Glomerular endothelial cell (primary cell): ENCODE measurements around the gene UBA6. TPM values are rescaled to one million over a fixed set of nuclear protein-coding genes. Genes with fewer than 3 reads are reported as not detected.
"Not testable (repeated sequence)": the region's sequence is repeated elsewhere in the genome, so short reads cannot be mapped to it uniquely, and the experiment has no call there.

Experiments
- DNase-seq: peaks from one replicate; pipeline ENCODE4 v3.0.0-alpha.2; 2011; ENCODE audit warnings: low read depth, low spot score; ENCODE audit errors: extremely low read depth
- total RNA-seq: library from RNA; depleted of rRNA; stranded (reverse); fragments of >200 nt; gene quantifications from 2 replicates; pipeline ENCODE4 v1.2.3, GENCODE V29; 2015

Gene UBA6
- total RNA-seq, 1 donor from 2014 or later = 73.7 TPM

DNA sequence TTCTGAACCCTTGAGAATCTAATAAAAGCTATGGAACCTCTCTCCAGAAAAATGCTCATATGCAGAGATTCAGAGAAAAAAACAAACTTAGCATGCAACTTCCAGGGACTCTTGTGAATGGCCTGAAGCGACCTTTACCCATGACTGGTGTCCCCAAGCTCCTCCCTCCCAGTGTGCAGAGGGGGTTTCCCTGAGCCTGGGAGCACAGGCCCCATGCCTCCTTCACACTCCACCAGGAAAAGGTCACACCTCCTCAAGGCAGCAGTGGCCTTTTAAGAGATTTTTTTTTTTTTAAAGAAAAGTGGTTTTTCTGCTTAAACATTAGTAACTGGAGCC, 13.3 kb upstream of the UBA6 start:
- DNase-seq = no peak

GRCh38 chr4:67713529-67714247, 12.7 kb upstream of the UBA6 start:
- no peak for DNase-seq

DNA sequence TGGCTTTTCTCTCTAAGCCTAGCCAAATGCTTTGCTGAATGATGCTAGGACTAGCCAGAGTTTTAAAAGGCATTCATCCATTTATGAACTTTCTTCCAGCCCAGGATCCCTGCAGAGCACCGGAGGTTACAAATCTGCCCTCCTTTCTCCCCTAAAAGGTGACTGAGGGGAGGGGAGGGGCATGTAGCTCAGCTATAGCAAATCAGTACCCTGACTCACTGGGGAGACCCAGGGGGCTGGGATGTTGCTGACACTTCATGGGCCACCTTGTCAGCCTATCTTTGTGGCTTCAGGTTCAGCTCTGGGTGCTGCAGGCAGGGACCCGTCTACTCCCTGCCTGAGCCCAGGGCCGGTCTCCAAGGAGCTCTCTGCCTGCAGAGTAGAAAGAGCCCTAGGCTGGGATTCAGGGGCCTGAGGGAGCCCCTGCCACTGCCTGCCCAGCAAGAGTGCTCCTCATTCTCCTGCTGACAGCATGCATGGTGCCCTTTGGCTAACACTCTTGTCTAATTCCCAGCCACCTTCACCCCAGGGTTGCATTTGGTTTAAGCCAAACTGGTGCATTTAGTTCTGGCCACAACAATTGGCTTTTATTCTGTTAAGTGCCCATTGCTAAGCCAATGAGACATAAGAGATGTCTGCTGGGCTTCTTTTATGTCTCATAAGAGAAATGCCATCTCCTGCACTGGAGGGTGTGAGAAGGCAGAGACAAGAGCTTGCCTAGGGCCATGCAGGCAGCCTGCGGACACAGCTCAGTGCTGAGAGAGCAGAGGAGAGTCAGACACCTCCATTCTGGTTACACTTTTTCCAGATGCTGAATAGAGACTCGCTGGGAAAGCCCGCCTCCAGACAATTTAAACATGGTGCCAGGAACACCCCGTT, 11.9 kb upstream of the UBA6 start:
- DNase-seq = no peak

- no peak for DNase-seq
Observed at GRCh38 chr4:67712000-67712625, 11.2 kb upstream of the UBA6 start.

DNA sequence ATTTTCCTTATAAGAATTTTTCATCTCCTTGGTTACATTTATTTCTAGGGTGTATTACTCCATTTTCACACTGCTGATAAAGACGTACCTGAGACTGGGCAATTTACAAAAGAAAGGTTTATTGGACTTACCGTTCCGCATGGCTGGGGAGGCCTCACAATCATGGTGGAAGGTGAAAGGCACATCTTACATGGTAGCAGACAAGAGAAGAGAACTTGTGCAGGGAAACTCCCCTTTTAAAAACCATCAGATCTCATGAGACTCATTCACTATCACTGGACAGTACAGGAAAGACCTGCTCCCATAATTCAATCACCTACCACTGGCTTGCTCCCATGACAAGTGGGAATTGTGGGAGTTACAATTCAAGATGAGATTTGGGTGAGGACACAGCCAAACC, 5.7 kb upstream of the UBA6 start:
- not testable (repeated sequence) for DNase-seq

GRCh38 chr4:67704843-67705242, 3.9 kb upstream of the UBA6 start:
- DNase-seq = no peak

- DNase-seq = no peak
Observed at GRCh38 chr4:67702166-67702565, 1.2 kb upstream of the UBA6 start.

DNA sequence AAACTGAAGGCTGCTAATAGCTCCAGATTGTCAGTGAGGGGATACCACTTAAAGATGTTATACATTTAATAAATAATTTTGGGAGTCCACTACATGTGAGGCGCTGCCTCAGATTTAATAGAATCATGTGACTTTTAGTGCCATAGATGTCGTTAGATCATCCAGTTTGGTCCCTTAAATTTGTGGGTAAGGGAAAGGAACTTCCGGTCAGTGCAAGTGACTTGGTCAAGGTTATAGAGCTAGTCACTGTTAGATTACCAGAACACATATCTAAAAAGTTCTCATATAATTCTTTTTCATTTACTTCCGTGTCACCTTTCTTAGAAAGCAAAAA, 529 bp upstream of the UBA6 start:
- no peak for DNase-seq

GRCh38 chr4:67700116-67700737, 728 bp downstream of the UBA6 start:
- DNase-seq = no peak

DNA sequence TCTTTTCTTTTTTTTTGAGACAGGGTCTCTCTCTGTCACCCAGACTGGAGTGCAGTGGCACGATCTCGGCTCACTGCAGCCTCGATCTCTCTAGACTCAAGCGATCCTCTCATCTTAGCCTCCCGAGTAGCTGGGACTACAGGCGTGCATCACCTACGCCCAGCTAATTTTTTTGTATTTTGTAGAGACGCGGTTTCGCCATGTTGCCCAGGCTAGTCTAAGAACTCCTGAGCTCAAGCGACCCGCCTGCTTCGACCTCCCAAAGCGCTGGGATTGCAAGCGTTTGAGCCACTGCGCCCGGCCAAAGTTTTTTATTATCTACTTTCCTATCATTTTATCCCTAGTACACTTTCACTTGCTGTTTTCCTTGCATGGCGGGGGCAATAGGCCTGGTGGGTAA, 1.4 kb downstream of the UBA6 start:
- DNase-seq = no peak

DNA sequence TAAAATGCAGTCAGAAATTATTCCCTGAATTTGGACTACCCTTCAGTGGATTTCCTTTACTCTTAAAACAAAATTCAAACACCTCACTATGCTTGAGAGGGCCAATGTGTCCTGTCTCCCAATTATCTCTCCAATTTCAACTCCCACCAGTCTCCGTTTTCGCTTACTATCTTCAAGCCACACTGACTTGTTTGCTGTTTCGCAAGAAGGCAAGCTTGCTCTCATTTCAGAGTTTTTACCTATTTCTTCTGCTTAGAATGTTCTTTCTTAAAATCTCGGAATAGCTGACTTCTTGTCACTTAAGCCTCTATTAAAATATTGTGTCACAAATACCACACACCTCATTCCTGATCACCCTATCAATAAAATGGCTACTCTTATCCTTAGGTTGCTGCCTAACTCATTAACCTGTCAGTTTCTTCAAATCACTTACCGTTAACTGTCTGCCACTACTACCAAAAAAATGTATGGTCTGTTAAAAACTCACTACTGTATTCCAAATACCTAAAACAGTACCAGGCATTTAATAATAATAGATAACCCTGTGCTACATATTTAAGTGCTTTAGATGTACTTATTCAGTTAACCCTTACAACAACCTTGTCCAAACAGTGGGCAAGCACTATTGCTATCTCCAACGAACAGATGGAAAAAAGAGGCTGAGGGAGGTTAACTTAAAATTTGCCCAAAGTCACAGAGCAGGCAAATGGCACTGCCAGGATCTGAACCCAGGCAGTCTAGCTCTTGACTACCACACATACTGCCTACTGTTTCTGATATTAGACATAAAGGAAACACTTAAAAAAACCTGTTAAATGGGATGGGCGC, 2.9 kb downstream of the UBA6 start:
- DNase-seq = no peak

- no peak for DNase-seq
Observed at GRCh38 chr4:67696061-67696460, 4.9 kb downstream of the UBA6 start.

DNA sequence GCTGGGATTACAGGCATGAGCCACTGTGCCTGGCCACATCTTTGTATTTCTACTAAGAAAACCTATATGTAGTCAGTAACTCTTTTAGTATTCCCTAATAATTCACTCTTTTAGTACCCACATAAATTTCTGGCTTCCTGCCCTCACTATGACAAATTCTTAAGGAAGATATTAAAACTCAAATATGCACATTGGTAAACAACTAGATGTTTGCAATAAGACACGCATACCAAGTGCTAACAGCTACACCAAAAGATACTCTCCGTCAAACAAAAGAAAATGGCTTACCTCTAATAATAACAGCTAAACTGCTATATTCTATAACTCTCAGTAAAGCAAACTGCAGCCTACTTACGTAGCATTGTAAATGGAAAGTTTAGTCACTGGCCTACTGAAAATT, 6.3 kb downstream of the UBA6 start:
- DNase-seq = no peak

DNA sequence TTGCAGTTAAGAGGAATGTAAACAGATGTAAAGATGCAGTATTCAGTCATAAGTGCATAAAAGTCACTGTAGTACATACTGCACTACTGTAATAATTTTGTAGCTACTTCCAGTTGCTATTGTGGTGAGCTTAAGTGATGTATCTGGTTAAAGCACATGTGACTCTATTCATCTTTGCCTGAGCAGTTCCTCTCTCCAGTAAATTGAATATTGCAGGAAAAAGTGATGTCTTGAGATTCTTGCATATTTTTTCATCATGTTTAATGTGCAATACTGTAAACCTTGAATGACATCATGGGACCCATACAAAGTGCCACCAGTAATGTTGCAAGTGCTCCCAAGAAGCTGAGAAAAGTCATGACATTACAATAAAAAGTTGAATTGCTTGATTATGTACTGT, 9.6 kb downstream of the UBA6 start:
- no peak for DNase-seq

DNA sequence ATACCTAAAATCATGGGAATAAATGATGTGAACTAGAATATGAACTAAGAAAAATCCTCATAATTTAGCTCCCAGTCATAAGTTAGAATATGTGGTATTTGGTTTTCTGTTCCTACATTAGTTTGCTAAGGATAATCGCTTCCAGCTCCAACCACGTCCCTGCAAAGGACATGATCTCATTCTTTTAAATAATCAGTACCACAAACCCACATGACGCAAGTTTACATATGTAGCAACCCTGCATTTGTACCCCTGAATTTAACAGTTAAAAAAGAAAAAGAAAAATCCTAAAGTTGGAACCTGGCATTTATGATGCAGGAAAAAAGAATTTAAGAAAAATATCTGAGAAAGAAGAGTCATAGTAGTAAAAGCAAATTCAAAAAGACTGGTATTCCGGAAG, 13.3 kb downstream of the UBA6 start:
- no peak for DNase-seq

DNA sequence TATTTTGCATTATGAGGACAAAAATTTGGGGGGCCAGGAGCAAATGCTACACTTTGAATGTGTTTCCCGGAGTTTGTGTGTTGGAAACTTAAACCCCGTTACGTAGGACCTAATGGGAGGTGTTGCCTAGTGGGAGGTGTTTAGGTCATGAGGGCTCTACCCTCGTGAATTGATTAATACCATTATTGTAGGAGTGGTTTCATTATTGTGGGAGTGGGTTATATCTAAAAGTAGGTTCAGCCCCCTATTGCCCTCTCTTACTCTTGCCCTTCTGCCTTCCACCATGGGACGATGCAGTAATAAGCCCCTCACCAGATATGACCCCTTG, 15.5 kb downstream of the UBA6 start:
- no peak for DNase-seq

- DNase-seq = no peak
Observed at GRCh38 chr4:67684839-67685531, 16.0 kb downstream of the UBA6 start.

GRCh38 chr4:67682266-67682665, 18.7 kb downstream of the UBA6 start:
- no peak for DNase-seq

GRCh38 chr4:67680581-67681222, 20.3 kb downstream of the UBA6 start:
- DNase-seq = no peak

DNA sequence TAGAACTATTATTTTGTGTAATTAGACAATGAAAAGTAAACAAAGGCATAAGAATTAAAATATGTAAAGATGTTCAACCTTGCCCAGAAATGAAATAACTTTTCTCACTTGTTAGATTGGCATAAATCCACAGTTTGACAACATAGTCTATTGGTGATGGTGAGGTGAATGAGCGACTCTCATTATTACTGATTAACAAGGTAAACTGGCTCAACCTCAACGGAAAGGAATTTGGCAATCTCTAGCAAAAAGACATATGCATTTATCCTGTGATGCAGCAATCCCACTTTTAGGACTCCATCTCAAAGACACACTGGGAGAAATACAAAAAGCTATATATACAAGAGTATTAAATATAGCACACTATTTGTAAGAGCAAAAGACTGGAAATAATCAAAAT, 22.3 kb downstream of the UBA6 start:
- DNase-seq = no peak
